ENCODE results near the gene TARBP1. TPM values are rescaled to one million over a fixed set of nuclear protein-coding genes. Genes with fewer than 3 reads are reported as not detected.
A peak's percentile ranks its signal among the peaks of the same experiment; 100 is the strongest.

The TARBP1 gene
- total RNA-seq, 1 donor from 2014 or later: 11.2 TPM

DNA sequence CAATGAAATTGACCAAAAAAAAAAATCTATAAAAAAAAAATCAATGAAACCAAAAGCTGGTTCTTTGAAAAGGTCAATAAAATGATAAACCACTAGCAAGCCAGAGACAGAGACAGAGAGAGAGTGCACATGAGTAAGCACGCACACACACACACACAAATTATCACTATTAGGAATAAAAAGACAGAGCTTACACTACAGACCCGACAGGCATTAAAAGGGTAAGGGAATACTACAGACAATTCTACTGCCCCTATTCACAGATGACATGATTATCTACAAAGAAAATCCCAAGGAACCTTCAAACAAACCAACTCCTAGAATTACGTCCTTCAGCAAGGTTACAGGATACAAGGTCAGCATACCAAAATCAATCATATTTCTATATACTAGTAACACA is 38.6 kb downstream of the TARBP1 start:
- TF ChIP-seq, protein P1, sequence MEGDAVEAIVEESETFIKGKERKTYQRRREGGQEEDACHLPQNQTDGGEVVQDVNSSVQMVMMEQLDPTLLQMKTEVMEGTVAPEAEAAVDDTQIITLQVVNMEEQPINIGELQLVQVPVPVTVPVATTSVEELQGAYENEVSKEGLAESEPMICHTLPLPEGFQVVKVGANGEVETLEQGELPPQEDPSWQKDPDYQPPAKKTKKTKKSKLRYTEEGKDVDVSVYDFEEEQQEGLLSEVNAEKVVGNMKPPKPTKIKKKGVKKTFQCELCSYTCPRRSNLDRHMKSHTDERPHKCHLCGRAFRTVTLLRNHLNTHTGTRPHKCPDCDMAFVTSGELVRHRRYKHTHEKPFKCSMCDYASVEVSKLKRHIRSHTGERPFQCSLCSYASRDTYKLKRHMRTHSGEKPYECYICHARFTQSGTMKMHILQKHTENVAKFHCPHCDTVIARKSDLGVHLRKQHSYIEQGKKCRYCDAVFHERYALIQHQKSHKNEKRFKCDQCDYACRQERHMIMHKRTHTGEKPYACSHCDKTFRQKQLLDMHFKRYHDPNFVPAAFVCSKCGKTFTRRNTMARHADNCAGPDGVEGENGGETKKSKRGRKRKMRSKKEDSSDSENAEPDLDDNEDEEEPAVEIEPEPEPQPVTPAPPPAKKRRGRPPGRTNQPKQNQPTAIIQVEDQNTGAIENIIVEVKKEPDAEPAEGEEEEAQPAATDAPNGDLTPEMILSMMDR (IDR thresholded peaks at IDR 0.05): no peak
- DNase-seq (ENCODE audit: low spot score): no peak
- H3K4me3 Mint-ChIP-seq (ENCODE audit: unreplicated experiment): no peak overlapping the region
- H3K4me1 Mint-ChIP-seq (ENCODE audit: low read depth): no peaks in the 10 kb centered on the region
- no peaks in the 10 kb centered on the region for H3K27me3 Mint-ChIP-seq (ENCODE audit: low read depth)
- no peak overlapping the region for H3K27ac Mint-ChIP-seq (ENCODE audit: unreplicated experiment)
- H3K9me3 Mint-ChIP-seq (ENCODE audit: low read depth): peaks cover 20% of the 10 kb centered on the region
- peaks cover 20% of the 10 kb centered on the region for H3K36me3 Mint-ChIP-seq (ENCODE audit: low read depth)

DNA sequence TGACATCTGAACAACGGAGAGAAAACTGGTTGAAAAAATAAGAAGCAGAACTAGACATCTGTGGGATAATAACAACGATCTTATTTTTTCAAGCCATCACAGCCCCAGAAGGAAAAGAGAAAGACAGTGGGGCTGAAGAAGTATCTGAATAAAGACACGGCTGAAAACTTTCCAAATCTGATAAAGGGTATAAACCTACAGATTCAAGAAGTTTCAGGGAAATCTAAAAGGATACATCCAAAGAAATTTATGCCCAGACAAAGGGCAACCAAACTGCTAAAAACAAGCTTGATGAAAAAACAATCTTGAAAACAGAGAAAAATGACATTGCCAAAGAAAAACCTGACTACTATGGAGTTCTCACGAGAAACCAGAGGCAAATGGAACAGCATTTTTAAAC is 40.4 kb downstream of the TARBP1 start:
- Mint-ChIP-seq H3K4me1 (ENCODE audit: low read depth) (peaks cover 4% of the 10 kb centered on the region), H3K27ac (ENCODE audit: unreplicated experiment) (no peak overlapping the region), H3K27me3 (ENCODE audit: low read depth) (no peaks in the 10 kb centered on the region), H3K36me3 (ENCODE audit: low read depth) (peaks cover 19% of the 10 kb centered on the region), H3K4me3 (ENCODE audit: unreplicated experiment) (no peak overlapping the region), H3K9me3 (ENCODE audit: low read depth) (peaks cover 20% of the 10 kb centered on the region)
- DNase-seq (ENCODE audit: low spot score): no peak
- TF ChIP-seq, protein P1 (IDR thresholded peaks at IDR 0.05): no peak

DNA sequence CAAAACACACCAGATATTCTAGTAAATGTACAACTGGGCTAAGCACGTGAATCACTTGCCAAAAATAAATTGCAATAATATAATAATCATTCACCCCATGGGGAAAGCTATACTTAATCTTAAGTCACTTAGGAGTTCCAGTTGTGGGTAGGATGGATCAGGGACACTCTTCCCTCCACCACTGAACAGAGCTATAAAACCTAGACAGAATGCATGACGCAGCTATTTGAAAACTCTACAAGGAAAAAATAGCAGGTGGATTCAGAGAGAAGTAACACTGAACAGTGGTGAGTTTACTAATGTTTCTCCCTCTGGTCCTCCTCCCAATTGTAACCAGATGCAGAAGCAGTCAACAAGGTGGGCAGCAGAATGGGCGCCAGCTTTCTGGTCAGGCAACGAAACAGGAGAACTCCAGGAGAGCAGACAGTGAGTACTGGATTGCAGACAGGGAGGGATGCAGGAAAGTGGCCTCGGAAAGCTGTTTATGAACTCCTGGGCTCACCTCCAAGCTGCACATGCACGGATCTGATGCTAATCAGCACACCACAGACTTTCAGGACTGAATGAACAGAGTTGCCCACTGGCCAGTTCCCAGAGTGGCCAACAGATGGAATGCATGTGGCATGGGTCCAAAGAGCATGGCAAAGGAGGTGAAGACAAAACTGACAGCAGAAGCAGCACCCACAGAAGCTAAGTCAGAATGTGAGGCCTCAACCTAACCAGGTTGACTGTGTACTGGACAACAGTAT is 41.4 kb downstream of the TARBP1 start:
- no peak for DNase-seq (ENCODE audit: low spot score)
- peaks cover 23% of the 10 kb centered on the region for H3K36me3 Mint-ChIP-seq (ENCODE audit: low read depth)
- TF ChIP-seq, protein P1 (IDR thresholded peaks at IDR 0.05): no peak
- H3K4me3 Mint-ChIP-seq (ENCODE audit: unreplicated experiment): no peak overlapping the region
- no peak overlapping the region for H3K27ac Mint-ChIP-seq (ENCODE audit: unreplicated experiment)
- no peaks in the 10 kb centered on the region for H3K27me3 Mint-ChIP-seq (ENCODE audit: low read depth)
- peaks cover 20% of the 10 kb centered on the region for H3K9me3 Mint-ChIP-seq (ENCODE audit: low read depth)
- H3K4me1 Mint-ChIP-seq (ENCODE audit: low read depth): peaks cover 8% of the 10 kb centered on the region

DNA sequence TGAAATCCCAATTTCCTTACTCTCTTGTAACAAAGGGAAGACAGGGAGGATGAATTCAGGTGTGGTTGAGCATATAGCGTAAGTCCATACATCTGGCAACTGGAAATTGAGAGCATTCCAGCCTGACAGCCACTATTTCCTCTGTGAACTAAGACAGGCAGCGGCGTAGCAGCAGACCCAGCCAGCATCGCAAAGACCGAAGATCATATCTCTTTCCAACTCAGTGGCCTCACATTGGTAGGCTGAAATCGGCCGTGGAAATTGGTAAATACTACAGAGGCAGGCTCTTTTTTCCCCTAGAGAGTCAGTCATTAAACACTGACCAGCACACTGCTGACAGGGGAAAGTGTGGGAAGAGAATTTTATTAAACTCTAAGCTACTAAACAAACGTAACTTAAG is 43.4 kb downstream of the TARBP1 start:
- no peaks in the 10 kb centered on the region for H3K27me3 Mint-ChIP-seq (ENCODE audit: low read depth)
- no peak overlapping the region for H3K4me3 Mint-ChIP-seq (ENCODE audit: unreplicated experiment)
- H3K36me3 Mint-ChIP-seq (ENCODE audit: low read depth): peaks cover 30% of the 10 kb centered on the region
- peaks cover 8% of the 10 kb centered on the region for H3K4me1 Mint-ChIP-seq (ENCODE audit: low read depth)
- H3K9me3 Mint-ChIP-seq (ENCODE audit: low read depth): peaks cover 19% of the 10 kb centered on the region
- no peak overlapping the region for H3K27ac Mint-ChIP-seq (ENCODE audit: unreplicated experiment)
- TF ChIP-seq, protein P1 (IDR thresholded peaks at IDR 0.05): no peak
- DNase-seq (ENCODE audit: low spot score): no peak

DNA sequence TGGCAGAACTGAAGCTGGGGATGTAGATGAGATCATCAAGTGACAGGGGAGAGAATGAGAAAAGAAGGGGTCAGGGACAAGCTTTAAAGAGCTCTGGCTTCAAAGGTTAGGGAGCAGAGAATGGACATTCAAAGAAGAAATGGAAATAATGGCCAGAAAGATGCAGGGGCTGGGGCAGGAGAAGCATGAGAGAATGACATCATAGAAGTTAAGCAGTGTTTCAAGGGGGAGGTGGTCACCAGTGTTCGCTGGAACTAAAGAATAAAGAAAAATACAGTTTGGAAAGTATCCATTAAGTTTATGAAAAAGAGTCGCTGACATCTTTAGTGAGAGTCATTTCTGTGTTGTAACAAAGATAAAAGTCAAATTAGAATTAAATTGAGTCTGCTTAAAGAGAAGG is 44.3 kb downstream of the TARBP1 start:
- DNase-seq (ENCODE audit: low spot score): no peak
- Mint-ChIP-seq H3K27ac (ENCODE audit: unreplicated experiment) (peak overlapping the region; percentile 6), H3K4me3 (ENCODE audit: unreplicated experiment) (no peak overlapping the region), H3K4me1 (ENCODE audit: low read depth) (peaks cover 8% of the 10 kb centered on the region), H3K9me3 (ENCODE audit: low read depth) (peaks cover 12% of the 10 kb centered on the region), H3K36me3 (ENCODE audit: low read depth) (peaks cover 25% of the 10 kb centered on the region), H3K27me3 (ENCODE audit: low read depth) (no peaks in the 10 kb centered on the region)
- TF ChIP-seq, protein P1 (IDR thresholded peaks at IDR 0.05): no peak
